OCI-LY1 (cell line): ENCODE results near the gene CAB39.

Experiments used
- CTCF ChIP-seq: fragments of 200-600 bp; sonication (generic), shearing (Covaris generic); IDR thresholded peaks from 2 replicates; pipeline ENCODE4 v1.5.1; 2017; ENCODE audit warnings: mild to moderate bottlenecking, antibody characterized with exemption, low read length, moderate library complexity, mixed read lengths
- EZH2 ChIP-seq: fragments of 200-600 bp; sonication (generic), shearing (Covaris generic); IDR thresholded peaks from 2 replicates; pipeline ENCODE4 v1.8.0; 2017; ENCODE audit warnings: borderline replicate concordance, mixed run types, mild to moderate bottlenecking, antibody characterized with exemption, low read length, moderate library complexity, mixed read lengths

- TF ChIP-seq CTCF (no peak), EZH2 (no peak)
Observed at GRCh38 chr2:230830428-230830827, 117.8 kb downstream of the CAB39 start.
